Measurements from ENCODE around the gene CPA1. TPM values are rescaled to one million over a fixed set of nuclear protein-coding genes. Genes with fewer than 3 reads are reported as not detected.
A peak's percentile ranks its signal among the peaks of the same experiment; 100 is the strongest.

The CPA1 gene
- total and polyA plus RNA-seq, 10 donors = 0.79 to 8.1 (median 2.2) TPM

DNA sequence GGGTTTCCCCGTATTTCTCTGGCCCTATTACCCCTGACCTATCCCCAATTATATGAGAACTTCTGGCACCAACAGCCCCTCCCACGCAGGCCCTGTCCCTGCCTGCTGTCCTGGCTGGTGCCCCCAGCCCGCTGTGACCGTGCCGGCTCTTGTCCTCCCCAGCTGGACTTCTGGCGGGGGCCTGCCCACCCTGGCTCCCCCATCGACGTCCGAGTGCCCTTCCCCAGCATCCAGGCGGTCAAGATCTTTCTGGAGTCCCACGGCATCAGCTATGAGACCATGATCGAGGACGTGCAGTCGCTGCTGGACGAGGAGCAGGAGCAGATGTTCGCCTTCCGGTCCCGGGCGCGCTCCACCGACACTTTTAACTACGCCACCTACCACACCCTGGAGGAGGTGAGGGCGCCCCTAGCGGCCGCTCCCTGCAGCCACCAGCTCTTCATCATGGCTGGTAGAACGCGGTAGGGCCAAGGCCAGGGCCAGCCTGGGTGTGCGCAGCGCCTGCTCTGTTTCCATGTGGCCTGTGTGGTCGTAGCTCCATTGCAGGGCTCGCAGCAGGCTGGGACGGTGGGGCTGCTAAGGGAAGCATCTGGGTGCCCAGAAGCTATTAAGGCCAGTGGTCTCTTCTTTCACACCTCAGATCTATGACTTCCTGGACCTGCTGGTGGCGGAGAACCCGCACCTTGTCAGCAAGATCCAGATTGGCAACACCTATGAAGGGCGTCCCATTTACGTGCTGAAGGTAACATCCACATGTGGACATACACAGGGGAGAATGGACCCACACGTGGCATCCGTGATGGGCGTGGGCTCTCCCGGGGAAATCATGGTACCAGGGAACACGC is 1.4 kb downstream of the CPA1 start:
- Histone ChIP-seq H3K27me3 (replicated peaks in 1 of 7) (no peaks in the 10 kb centered on the region), H3K4me1 (peaks cover 0 to 40% (median 16%) of the 10 kb centered on the region in 6 donors), H3K9me3 (peaks cover 0 to 9% (median 7%) of the 10 kb centered on the region in 8 donors), H3K27ac (no peak overlapping the region), H3K36me3 (no peaks in the 10 kb centered on the region), H3K4me3 (no peak overlapping the region)
- 91 to 95% (median 93%) methylated on average over 33 to 41 of the region's 41 CpGs for WGBS, 5 donors
- intact Hi-C loops (cut with DNase I; ENCODE audit: low total_unique reads) = no loop called here
- DNase-seq = no peak
- no peak for TF ChIP-seq POLR2AphosphoS5 (IDR thresholded peaks at IDR 0.05)
- TF ChIP-seq CTCF (IDR thresholded peaks at IDR 0.05 in 8 of 11, conservative IDR thresholded peaks at IDR 0.05 in 3 of 11) = no peak
- TF ChIP-seq POLR2A (IDR thresholded peaks at IDR 0.05) = no peak

- peak overlapping the region in 1 of 8 donors; percentile 81 for H3K27ac ChIP-seq
- H3K4me3 ChIP-seq = no peak overlapping the region
- no peak for DNase-seq
- H3K27me3 ChIP-seq (replicated peaks in 1 of 7) = no peaks in the 10 kb centered on the region
- peaks cover 0 to 1% (median 0%) of the 10 kb centered on the region in 8 donors for H3K9me3 ChIP-seq
- peaks cover 0 to 40% (median 16%) of the 10 kb centered on the region in 6 donors for H3K4me1 ChIP-seq
- WGBS, 5 donors = 86 to 95% (median 87%) methylated on average over 7 to 18 of the region's 18 CpGs
- intact Hi-C loops (cut with DNase I; ENCODE audit: low total_unique reads) = no loop called here
- no peak for TF ChIP-seq POLR2AphosphoS5 (IDR thresholded peaks at IDR 0.05)
- no peak for TF ChIP-seq POLR2A (IDR thresholded peaks at IDR 0.05)
- TF ChIP-seq CTCF (IDR thresholded peaks at IDR 0.05 in 8 of 11, conservative IDR thresholded peaks at IDR 0.05 in 3 of 11) = no peak
- H3K36me3 ChIP-seq = no peaks in the 10 kb centered on the region
Measured at GRCh38 chr7:130383187-130383980, 3.1 kb downstream of the CPA1 start.

- Histone ChIP-seq H3K27ac (peak overlapping the region; percentile 27 to 88 (median 78)), H3K4me3 (no peak overlapping the region), H3K4me1 (peaks cover 0 to 39% (median 14%) of the 10 kb centered on the region in 6 donors), H3K36me3 (no peaks in the 10 kb centered on the region), H3K9me3 (peaks cover 0 to 6% (median 0%) of the 10 kb centered on the region in 8 donors), H3K27me3 (replicated peaks in 1 of 7) (no peaks in the 10 kb centered on the region)
- WGBS, 5 donors = 28 to 62% (median 47%) methylated on average over 6 to 10 of the region's 10 CpGs
- intact Hi-C loops (cut with DNase I; ENCODE audit: low total_unique reads) = no loop called here
- no peak for DNase-seq
- peak in 1 of 3 donors; percentile 59 for TF ChIP-seq POLR2AphosphoS5 (IDR thresholded peaks at IDR 0.05)
- no peak for TF ChIP-seq CTCF (IDR thresholded peaks at IDR 0.05 in 8 of 11, conservative IDR thresholded peaks at IDR 0.05 in 3 of 11)
Measured at GRCh38 chr7:130384371-130384801, 4.1 kb downstream of the CPA1 start.
